Loucy (cell line): Measurements from ENCODE around the gene APOM.

Experiments used
- H2AFZ ChIP-seq: fragments of 200-600 bp; sonication (generic); 2 replicates; pipeline ENCODE4 v1.6.0; 2016; ENCODE audit warnings: antibody characterized with exemption, mild to moderate bottlenecking, low read length, moderate library complexity
- H3F3A ChIP-seq: fragments of 200-600 bp; 2 replicates; pipeline ENCODE4 v1.6.0; 2016; ENCODE audit warnings: antibody characterized with exemption, low read depth, mild to moderate bottlenecking
- H3K27me3 ChIP-seq: fragments of 200-600 bp; sonication (generic); 2 replicates; pipeline ENCODE4 v1.6.1; 2014; ENCODE audit warnings: low read length, mild to moderate bottlenecking; ENCODE audit not compliant: insufficient read depth, poor library complexity, severe bottlenecking
- H3K36me3 ChIP-seq: fragments of 200-600 bp; sonication (generic); 2 replicates; pipeline ENCODE4 v1.6.1; 2016; ENCODE audit warnings: low read length; ENCODE audit not compliant: insufficient read depth
- H3K4me1 ChIP-seq: fragments of 200-600 bp; sonication (generic); 2 replicates; pipeline ENCODE4 v1.5.1; 2014; ENCODE audit warnings: low read length, mild to moderate bottlenecking; ENCODE audit not compliant: insufficient read depth, poor library complexity, severe bottlenecking
- H3K4me2 ChIP-seq: fragments of 200-600 bp; sonication (generic); 2 replicates; pipeline ENCODE4 v1.6.0; 2014; ENCODE audit warnings: antibody characterized with exemption, low read length, low read depth, mild to moderate bottlenecking; ENCODE audit not compliant: poor library complexity, severe bottlenecking
- H3K4me3 ChIP-seq: fragments of 200-600 bp; sonication (generic); 2 replicates; pipeline ENCODE4 v1.5.1; 2014; ENCODE audit warnings: low read length, mild to moderate bottlenecking, mixed read lengths; ENCODE audit not compliant: poor library complexity, severe bottlenecking
- H3K79me2 ChIP-seq: fragments of 200-600 bp; sonication (generic); 2 replicates; pipeline ENCODE4 v1.6.1; 2014; ENCODE audit warnings: low read length; ENCODE audit not compliant: insufficient read depth
- H3K9ac ChIP-seq: fragments of 200-600 bp; sonication (generic); 2 replicates; pipeline ENCODE4 v1.6.0; 2014; ENCODE audit warnings: mild to moderate bottlenecking, low read depth, low read length, moderate library complexity; ENCODE audit not compliant: poor library complexity, severe bottlenecking
- H3K9me2 ChIP-seq: fragments of 200-600 bp; sonication (generic); replicated peaks from 2 replicates; pipeline ENCODE4 v1.6.1; 2016; ENCODE audit warnings: low read depth, low read length, mixed read lengths
- H3K9me3 ChIP-seq: fragments of 200-600 bp; sonication (generic); 2 replicates; pipeline ENCODE4 v1.6.1; 2014; ENCODE audit warnings: mild to moderate bottlenecking, antibody characterized with exemption, low read length, low read depth; ENCODE audit not compliant: insufficient read depth
- H4K20me1 ChIP-seq: fragments of 200-600 bp; sonication (generic); 2 replicates; pipeline ENCODE4 v1.6.0; 2014; ENCODE audit warnings: antibody characterized with exemption, low read length, mild to moderate bottlenecking; ENCODE audit not compliant: insufficient read depth, poor library complexity, severe bottlenecking
- EZH2phosphoT487 ChIP-seq: fragments of 200-600 bp; IDR thresholded peaks from 2 replicates; pipeline ENCODE4 v1.6.1; 2018; ENCODE audit warnings: antibody characterized with exemption, mild to moderate bottlenecking, moderate library complexity, borderline replicate concordance
- TF ChIP-seq, protein P1 (sequence below): fragments of 200-600 bp; sonication (generic); conservative IDR thresholded peaks from 2 replicates; pipeline ENCODE4 v1.5.1; 2014; ENCODE audit warnings: mild to moderate bottlenecking, antibody characterized with exemption, low read length

Gene APOM

DNA sequence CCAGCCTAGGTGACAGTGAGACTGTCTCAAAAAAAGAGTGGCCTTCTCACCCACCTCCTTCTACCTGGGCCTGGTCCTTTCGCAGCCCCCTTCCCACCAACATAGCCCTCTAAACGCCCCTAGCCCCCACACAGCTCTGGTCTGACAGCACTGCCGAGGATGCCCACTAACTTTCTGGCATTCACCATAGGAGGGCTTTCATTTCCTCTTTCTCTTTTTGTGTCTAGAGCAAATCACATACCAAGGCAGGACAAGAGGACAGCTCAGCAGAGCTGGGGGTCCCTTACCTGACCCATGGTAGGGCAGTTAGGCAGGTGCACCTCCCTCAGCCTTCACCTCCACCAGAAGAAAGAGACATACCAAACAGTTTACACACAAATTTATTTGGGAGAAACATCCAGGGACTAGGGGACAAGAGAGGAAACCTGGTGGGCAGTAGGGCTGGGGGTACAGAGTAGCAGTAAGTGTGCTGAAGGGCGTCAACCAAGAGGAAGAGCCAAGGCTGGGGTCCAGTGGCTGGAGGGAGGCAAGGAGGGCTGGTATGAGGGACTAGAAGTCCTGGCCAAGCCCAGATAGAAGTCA, 20.7 kb downstream of the APOM start:
- no peaks in the 10 kb centered on the region for H3F3A ChIP-seq
- H3K4me3 ChIP-seq = no peak overlapping the region
- H3K9me3 ChIP-seq = no peaks in the 10 kb centered on the region
- no peak overlapping the region for H2AFZ ChIP-seq
- peaks cover 8% of the 10 kb centered on the region for H3K4me1 ChIP-seq
- peaks cover 11% of the 10 kb centered on the region; the same call in 1 of the 2 replicates for H3K36me3 ChIP-seq
- H3K27me3 ChIP-seq = no peaks in the 10 kb centered on the region
- no peak overlapping the region for H3K9ac ChIP-seq
- H3K4me2 ChIP-seq = no peak overlapping the region
- no peak for TF ChIP-seq EZH2phosphoT487
- TF ChIP-seq, protein P1, sequence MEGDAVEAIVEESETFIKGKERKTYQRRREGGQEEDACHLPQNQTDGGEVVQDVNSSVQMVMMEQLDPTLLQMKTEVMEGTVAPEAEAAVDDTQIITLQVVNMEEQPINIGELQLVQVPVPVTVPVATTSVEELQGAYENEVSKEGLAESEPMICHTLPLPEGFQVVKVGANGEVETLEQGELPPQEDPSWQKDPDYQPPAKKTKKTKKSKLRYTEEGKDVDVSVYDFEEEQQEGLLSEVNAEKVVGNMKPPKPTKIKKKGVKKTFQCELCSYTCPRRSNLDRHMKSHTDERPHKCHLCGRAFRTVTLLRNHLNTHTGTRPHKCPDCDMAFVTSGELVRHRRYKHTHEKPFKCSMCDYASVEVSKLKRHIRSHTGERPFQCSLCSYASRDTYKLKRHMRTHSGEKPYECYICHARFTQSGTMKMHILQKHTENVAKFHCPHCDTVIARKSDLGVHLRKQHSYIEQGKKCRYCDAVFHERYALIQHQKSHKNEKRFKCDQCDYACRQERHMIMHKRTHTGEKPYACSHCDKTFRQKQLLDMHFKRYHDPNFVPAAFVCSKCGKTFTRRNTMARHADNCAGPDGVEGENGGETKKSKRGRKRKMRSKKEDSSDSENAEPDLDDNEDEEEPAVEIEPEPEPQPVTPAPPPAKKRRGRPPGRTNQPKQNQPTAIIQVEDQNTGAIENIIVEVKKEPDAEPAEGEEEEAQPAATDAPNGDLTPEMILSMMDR = no peak
- no peaks in the 10 kb centered on the region for H4K20me1 ChIP-seq
- H3K79me2 ChIP-seq = no peaks in the 10 kb centered on the region
- H3K9me2 ChIP-seq = no peaks in the 10 kb centered on the region

GRCh38 chr6:31676904-31677303, 21.2 kb downstream of the APOM start:
- H3K4me2 ChIP-seq = no peak overlapping the region
- H3K36me3 ChIP-seq = peaks cover 6% of the 10 kb centered on the region; the same call in 1 of the 2 replicates
- H2AFZ ChIP-seq = no peak overlapping the region
- no peaks in the 10 kb centered on the region for H3K9me2 ChIP-seq
- no peaks in the 10 kb centered on the region for H3F3A ChIP-seq
- no peak for TF ChIP-seq EZH2phosphoT487
- TF ChIP-seq, protein P1 = no peak
- H3K9ac ChIP-seq = no peak overlapping the region
- no peaks in the 10 kb centered on the region for H3K9me3 ChIP-seq
- peaks cover 8% of the 10 kb centered on the region for H3K4me1 ChIP-seq
- H3K79me2 ChIP-seq = no peaks in the 10 kb centered on the region
- no peaks in the 10 kb centered on the region for H3K27me3 ChIP-seq
- H4K20me1 ChIP-seq = no peaks in the 10 kb centered on the region
- H3K4me3 ChIP-seq = no peak overlapping the region

- Histone ChIP-seq H3K9me3 (no peaks in the 10 kb centered on the region), H3K4me1 (peaks cover 8% of the 10 kb centered on the region), H3K36me3 (peaks cover 3% of the 10 kb centered on the region; the same call in 1 of the 2 replicates), H3K4me3 (no peak overlapping the region), H2AFZ (no peak overlapping the region), H3K9ac (no peak overlapping the region), H3F3A (no peaks in the 10 kb centered on the region), H3K4me2 (no peak overlapping the region), H4K20me1 (no peaks in the 10 kb centered on the region), H3K27me3 (no peaks in the 10 kb centered on the region), H3K79me2 (no peaks in the 10 kb centered on the region), H3K9me2 (no peaks in the 10 kb centered on the region)
- TF ChIP-seq, protein P1 = no peak
- TF ChIP-seq EZH2phosphoT487 = no peak
Observed at GRCh38 chr6:31677955-31678354, 22.3 kb downstream of the APOM start.
